ENCODE data around the gene SLX9. TPM values are rescaled to one million over a fixed set of nuclear protein-coding genes. Genes with fewer than 3 reads are reported as not detected.
"Not testable (repeated sequence)": the region's sequence is repeated elsewhere in the genome, so short reads cannot be mapped to it uniquely, and the experiment has no call there.

Gene SLX9
- total RNA-seq, 2 donors from 2014 or later: 26.1 to 28.6 TPM

GRCh38 chr21:45016406-45017038, 76.7 kb downstream of the SLX9 start:
- ATAC-seq (no peak), DNase-seq (peak; percentile 24)
- intact Hi-C loops (cut with DNase I): no loop called here

GRCh38 chr21:45017039-45017960, 77.5 kb downstream of the SLX9 start:
- ATAC-seq (no peak), DNase-seq (peak; percentile 14)
- intact Hi-C loops (cut with DNase I): no loop called here

GRCh38 chr21:45018131-45019075, 78.6 kb downstream of the SLX9 start:
- intact Hi-C loops (cut with DNase I): no loop called here
- DNase-seq (peak; percentile 50), ATAC-seq (peak; percentile 45 to 55)

DNA sequence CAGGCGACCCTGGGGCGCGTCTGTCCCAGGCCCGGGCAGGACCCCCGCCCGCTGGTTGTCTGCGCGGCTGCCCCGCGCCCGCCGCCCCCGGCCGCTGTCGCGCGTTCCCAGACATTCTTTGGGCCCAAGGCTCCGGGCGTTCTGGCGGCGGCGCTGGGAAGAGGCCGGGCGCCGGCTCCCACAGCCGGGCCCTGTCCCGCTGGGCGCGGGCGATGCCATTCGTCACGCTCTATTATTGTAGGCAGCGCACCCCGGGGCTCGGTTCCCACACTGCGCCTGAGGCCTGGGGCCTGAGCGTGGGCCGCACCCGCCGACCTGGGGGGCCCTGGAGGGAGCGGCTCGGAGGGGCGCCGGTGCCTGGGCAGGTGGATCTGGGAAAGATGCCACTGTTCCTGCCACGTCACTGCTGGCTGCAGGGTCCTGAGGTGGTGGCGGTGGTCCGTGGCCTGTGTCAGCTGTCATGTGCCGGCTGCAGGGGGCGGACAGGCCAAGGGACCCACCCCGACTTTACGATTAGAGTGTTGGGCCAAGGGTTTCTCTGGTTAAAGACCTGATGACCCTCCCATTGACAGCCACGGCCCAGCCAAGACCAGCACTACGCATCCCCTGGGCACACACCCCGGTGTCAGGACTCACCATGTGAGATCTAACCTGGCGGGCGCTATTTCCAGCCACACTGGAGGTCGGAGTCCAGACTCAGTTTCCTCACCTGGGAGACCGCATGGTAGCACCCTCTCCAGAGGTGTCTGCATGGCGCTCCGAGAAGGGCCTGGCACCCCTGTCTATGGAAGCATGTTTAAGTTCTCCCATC, 79.5 kb downstream of the SLX9 start:
- ATAC-seq (peak; percentile 58 to 76), DNase-seq (peak; percentile 56)
- intact Hi-C loops (cut with DNase I): no loop called here

- intact Hi-C loops (cut with DNase I): no loop called here
- DNase-seq (peak; percentile 15), ATAC-seq (no peak)
Observed at GRCh38 chr21:45019887-45020537, 80.2 kb downstream of the SLX9 start.

DNA sequence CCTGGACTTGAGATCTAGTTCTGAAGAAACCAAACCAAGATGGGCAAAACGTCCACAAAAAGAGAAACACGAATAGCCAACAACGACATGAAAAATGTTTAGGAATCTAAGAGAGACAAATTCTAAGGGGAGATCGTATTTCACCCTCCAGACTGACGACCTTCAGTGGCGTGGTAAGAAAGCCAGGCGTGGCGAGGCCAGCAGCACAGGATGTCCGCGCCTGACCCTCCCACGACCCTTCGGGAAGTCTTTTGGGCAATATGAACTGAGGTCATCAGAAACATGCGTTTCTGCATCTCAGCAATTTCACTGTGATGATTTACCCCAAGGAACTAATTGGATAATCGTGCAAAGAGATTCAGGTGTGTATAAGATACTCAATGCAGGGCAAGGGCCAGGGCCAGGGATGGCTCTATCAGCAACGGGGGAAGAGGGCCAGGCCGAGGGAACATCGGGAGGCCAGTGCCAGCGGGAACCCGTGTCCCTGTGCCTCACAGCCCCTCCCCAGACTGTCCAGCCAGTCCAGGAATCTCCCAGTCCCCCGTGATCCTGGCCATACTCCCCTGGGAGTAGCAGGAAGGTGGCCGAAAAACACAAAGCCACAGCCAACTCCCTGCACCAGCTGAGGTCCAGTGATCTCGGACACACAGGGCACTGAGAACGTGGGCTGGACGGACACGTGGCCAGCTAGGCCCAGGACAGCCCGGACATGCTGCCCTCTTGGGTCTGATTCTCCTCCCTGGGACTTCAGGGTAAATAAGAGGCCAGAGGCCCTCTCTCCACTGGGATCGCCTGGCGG, 81.0 kb downstream of the SLX9 start:
- DNase-seq (no peak), ATAC-seq (no peak)
- intact Hi-C loops (cut with DNase I): no loop called here

DNA sequence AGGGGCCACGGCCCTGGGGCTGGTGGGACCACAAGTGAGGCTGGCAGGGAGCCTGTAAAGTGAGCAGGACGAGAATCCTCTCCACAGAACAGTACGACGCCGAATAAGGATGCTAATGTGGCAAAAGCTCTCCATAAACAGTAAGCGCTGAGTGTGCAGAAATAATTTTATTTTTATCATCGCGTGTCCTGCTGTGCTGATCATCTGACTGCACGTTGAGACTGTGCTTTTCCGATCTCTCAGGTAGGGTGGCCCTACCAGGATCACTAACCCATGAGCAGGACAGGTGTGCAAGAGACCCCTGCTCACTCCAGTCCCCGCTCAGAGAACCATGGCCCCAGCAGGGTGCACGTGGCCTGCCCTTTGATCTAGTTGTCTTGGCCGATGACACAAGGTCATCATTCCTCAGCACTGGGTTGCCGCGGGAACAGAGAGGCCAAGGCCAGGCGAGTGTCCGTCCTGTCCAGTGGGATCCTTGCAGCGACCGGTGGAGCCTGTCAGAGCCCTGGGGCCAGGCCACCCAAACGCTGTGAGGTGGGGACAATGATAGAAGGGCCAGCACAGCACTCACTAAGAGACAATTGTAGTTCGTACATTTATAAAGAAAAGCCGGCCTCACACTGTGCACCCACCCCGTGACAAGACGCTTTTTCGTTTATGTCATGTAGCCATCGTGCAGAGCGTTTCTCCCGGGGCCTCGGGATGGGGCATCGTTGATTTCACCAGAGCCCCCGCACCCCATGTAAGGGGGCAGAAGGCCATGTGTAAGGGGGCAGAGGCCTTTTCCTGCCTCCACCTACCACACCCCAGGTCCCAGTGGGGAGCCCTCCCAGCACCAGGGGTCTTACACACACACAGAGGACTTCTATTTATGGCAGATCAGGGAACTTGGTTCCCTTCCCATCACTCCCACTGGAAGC, 81.9 kb downstream of the SLX9 start:
- intact Hi-C loops (cut with DNase I): no loop called here

DNA sequence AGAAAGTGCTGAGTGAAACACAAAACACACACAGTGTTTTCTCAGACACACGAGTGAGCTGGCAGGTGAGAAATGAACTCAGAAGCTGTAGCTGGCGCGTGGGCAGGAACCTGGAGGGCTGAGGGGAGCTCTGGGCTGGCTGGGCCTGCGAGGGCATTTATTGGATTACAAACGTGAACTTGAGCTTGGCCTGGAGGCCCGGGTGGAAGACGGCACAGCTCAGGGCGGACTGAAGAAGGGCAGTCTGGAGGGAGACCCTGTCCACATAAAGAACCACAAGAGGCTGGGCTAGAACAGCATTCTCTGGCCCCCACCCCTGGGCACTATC, 82.5 kb downstream of the SLX9 start:
- intact Hi-C loops (cut with DNase I): no loop called here
- DNase-seq: no peak
- peak in 1 of 2 donors; percentile 6 for ATAC-seq

More for the DNA sequence above, 81.9 kb downstream of the SLX9 start:
- ATAC-seq: no peak
- DNase-seq: no peak

GRCh38 chr21:45022736-45023135, 82.9 kb downstream of the SLX9 start:
- DNase-seq (no peak), ATAC-seq (no peak)
- intact Hi-C loops (cut with DNase I): no loop called here

DNA sequence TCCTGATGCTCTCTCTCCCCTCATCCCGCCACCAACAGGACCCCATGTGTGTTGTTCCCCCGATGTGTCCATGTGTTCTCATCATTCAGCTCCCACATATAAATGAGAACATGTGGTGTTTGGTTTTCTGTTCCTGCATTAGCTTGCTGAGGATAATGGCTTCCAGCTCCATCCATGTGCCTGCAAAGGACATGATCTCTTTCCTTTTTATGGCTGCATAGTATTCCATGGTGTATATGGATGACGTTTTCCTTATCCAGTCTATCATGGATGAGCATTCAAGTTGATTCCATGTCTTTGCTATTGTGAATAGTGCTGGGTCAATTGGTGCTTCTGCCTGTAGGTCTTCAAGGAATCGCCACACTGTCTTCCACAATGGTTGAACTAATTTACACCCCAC, 84.7 kb downstream of the SLX9 start:
- DNase-seq; ATAC-seq; intact Hi-C loops (cut with DNase I): not testable (repeated sequence)

GRCh38 chr21:45026066-45026745, 86.4 kb downstream of the SLX9 start:
- intact Hi-C loops (cut with DNase I): no loop called here
- ATAC-seq (no peak), DNase-seq (no peak)

Other genes with a start within 250 kb of the SLX9 start
- not detected for gene KRTAP10-12, start 242.9 kb upstream of the SLX9 start, total RNA-seq
- 1 to 10 TPM in 1 of 2 donors, under 1 TPM in 1; 0.39 to 1.6 TPM for gene TSPEAR, start 228.5 kb upstream of the SLX9 start, total RNA-seq
- 10 to 100 TPM; 62.0 to 83.0 TPM for gene UBE2G2, start 138.2 kb upstream of the SLX9 start, total RNA-seq
- gene SUMO3, start 122.0 kb upstream of the SLX9 start, total RNA-seq: 10 to 100 TPM; 71.2 to 93.3 TPM
- 100 to 1,000 TPM; 181 to 195 TPM for gene PTTG1IP, start 66.3 kb upstream of the SLX9 start, total RNA-seq
- 10 to 100 TPM; 31.5 to 70.7 TPM for gene ITGB2, start 19.1 kb upstream of the SLX9 start, total RNA-seq
- gene ADARB1, start 134.6 kb downstream of the SLX9 start, total RNA-seq: 10 to 100 TPM; 20.6 to 21.7 TPM